Activated gamma-delta T cell treated with anti-CD3 and anti-CD28 coated beads, Interleukin-2, amount 50 U/mL, for 16 hours (primary cell): ENCODE measurements around the gene OR51B5.
"Not testable (repeated sequence)": the region's sequence is repeated elsewhere in the genome, so short reads cannot be mapped to it uniquely, and the experiment has no call there.

Experiments used
- DNase-seq: peaks from one replicate; pipeline ENCODE4 v3.0.0-alpha.2; 2020; ENCODE audit warnings: low read depth

Gene OR51B5, protein sequence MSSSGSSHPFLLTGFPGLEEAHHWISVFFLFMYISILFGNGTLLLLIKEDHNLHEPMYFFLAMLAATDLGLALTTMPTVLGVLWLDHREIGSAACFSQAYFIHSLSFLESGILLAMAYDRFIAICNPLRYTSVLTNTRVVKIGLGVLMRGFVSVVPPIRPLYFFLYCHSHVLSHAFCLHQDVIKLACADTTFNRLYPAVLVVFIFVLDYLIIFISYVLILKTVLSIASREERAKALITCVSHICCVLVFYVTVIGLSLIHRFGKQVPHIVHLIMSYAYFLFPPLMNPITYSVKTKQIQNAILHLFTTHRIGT

DNA sequence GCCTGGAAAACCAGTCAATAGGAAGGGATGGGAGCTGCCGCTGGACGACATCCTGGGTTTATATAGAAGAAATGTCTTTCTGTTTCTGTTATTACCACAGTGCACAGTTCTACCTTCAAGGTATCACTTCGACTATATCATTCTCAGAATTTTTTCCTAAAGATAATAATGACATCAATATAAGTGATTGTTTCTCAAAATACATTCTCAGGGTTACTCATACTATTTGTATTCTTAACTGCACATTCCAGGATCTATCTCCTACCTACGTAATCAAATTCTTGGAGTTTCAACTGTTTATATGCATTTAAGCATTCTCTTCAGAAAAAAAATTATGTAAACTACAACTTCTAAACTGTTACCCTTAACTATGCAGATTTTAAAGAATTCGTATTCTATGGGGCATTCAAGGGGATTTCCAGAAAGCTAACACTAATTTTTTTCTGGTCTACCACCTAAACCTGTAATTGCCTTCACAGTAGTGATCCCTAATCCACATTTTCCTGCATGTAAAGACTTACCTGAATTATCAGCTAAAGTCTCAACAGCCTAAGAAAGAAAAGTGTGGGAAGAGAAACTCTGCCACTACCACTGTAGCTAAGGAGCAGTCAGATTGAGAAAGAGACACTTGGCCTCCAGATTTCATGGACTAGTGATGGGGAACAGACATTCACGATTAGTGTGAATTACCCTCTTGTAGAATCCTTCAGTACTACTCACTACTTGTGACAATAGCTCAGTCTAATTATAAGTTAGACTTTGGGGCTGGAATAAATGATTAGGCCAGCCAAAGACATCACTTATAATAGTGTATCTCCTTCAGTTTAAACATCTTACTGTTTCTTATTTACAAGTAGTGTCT lies at the start of gene OR51B5:
Gene OR51B5 (minus strand): TSS at position 51 of the 862 bp plus-strand sequence. CDS start 0 bp downstream, at position 51.
- DNase-seq: no peak

DNA sequence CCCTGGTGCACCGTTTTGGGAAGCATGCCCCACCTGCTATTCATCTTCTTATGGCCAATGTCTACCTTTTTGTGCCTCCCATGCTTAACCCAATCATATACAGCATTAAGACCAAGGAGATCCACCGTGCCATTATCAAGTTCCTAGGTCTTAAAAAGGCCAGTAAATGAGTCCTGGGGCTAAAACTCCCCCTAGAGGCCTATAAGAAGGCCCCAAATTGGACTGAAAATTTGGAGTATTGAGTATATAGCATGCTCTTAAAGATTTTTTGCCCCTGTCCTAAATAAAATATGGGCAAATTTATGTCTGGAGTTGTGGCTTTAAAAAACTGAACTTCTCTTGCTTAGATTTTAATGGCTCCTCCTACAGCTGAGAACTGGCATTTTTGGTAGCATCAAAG lies 46.9 kb upstream of the OR51B5 start:
- DNase-seq: no peak

DNA sequence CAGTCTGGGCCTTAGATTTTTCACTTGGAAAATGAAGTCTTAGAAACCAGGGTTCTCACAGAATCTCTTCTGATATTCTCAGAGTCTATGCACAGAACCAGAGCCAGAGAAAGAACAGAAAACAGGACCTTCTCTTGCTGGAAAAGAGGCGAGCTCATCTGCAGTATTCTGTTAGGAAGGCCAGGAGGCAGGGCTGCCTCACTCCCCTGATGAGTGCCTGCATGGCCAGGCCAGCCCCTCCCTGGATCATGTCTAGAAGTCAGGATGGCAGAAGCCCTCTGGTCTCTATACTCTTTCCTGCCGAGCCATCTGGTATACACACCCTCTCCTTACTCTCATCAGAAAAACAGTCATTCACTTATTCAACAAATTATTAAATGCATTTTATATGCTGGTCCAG lies 41.0 kb upstream of the OR51B5 start:
- no peak for DNase-seq

DNA sequence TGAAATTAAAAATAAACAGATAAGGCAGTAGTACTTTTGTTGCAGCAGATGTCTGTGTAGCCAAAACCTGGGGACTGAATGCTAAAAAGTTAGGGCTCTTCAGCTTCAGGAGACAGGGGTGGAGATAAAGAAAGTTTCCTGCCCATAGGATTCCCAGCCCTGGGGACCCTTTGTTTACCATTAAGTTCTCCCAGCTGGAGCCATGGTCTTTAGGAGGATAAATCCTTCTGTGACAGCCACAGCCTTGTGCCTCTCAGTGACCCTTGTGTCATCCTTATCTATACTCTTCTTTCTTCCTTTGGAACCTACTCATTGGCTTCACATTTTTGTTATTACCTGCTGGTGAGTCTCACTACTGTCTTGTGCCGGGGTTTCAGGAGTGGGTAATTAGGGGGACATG lies 40.3 kb upstream of the OR51B5 start, which contains the start of gene OR51M1:
Gene OR51M1 (plus strand): TSS at position 237 of the 400 bp plus-strand sequence. CDS start 5,587 bp downstream, outside the sequence.
- DNase-seq: no peak

DNA sequence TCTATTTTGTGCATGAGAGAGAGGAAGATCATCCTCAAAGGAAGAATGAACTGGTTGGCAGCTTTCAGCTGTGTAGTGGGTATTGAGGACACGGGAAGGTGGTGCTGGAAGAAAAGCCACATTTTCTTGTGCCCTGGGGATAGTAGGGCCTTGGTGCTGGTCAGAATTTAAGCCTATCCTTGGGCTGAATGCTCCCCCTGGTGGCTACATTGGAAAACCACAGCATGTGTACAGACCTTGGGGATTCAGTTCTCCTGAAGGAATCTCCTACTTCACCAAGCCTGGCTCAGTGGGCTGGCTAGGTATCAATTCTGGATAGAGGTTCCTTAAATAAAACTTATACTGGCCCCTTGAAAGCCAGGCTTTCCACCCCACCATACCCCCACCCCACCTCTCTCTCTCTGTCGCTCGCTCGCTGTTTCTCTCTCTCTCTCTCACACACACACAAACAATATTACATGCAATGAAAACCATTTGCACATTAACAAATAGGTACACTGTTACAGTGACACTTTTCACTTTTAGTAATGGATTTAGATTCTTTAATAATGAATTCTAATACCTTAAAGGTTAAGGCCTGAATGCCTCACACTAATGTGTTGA lies 37.5 kb upstream of the OR51B5 start:
- no peak for DNase-seq

DNA sequence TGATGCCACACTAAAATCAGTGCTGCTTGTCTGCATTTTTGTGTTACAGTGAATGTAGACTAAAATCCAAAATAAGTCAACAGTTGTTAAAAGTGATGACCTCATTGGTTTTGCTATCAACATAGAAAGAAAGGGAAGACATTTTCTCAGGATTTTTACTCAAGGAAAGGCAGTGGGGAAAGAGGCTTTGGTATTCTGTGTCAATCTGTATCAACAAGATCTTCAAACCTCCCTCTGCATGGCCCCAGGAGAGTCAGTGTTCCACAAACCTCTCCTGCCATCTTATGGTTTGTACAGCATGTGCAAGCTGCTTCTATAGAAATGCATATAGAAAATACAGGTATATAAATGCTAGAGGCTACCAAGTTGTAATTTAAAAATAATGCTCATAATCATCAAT lies 26.5 kb upstream of the OR51B5 start:
- no peak for DNase-seq

DNA sequence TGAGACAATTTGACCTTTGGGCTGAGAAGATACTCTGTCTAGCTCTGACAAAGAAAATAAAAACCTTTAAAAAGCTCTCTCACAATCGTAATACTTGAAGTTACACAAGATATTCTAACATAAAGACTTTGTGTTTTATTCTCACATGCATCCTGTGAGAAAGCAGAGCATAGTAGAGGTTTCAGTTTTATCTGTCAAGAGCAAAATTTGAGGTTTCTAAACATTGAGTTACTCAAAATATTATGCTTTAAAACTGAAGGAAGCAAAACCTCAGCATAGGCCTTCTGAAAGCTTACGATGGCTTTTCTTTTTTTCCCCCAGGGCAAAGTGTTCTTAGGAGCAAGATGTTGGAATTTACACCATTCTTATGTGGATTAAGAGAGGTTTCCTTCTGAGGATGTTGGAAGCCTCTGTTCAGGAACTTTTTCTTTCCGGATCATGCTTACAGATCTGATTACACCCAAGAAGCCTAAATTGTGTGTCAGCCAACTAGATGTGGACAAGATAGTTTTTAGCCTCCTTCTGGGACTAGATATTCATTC lies 25.2 kb upstream of the OR51B5 start:
- no peak for DNase-seq

DNA sequence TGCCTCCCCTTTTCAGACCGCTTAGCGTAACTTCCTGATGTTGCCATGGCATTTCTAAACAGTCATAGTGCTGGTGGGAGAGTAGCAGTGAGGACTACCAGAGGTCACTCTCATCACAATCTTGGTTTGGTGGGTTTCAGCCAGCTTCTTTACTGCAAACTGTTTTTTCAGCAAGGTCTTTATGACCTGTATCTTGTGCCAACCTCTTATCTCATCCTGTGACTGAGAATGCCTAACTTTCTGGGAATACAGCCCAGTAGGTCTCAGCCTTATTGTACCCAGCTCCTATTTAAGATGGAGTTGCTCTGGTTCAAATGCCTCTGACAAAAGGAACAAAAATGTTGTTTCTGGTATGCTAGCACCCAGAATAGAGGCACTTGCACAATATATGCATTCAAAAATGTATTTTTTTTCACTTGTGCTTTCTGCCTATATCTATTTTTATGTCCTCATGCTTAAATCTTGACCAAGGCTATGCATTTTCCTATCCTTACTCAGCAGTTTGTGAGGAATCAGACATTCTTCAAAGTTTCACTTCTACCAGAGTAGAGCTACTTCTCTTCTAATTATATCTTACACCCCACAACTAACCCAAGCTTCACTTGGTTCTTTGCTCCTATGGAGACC lies 24.2 kb upstream of the OR51B5 start:
- DNase-seq: no peak

DNA sequence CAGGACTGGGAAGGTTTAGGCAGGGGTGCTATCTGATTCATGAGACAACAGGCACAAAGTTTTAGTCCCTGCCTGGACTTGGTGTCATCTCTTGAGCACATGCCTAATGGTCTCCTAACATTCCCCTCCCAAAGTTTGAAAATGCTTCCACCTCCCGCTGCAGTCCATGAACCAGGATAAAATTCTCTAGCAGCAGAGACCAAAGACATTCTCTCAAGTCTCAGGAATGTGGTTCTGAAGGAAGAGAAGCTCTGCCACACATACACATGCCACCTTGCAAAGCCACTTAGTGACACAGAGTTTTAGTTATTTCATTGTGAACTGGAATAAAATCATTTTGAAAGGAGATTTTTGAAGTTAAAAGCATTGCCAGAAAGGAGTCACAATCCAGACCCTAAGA lies 23.5 kb upstream of the OR51B5 start:
- DNase-seq: no peak

DNA sequence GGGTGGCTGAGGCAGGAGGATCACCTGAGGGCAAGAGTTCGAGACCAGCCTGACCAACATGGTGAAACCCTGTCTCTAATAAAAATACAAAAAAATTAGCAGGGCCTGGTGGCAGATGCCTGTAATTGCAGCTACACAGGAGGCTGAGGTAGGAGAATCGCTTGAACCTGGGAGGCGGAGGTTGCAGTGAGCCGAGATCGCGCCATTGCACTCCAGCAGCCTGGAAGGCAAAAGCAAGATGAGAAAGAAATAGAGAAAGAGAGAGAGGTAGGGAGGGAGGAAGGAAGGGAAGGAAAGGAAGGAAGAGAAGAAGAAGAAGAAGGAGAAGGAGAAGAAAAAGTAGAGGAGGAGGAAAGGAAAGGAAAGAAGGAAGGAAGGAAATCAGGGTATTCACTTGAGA lies 23.0 kb upstream of the OR51B5 start:
- DNase-seq: not testable (repeated sequence)

DNA sequence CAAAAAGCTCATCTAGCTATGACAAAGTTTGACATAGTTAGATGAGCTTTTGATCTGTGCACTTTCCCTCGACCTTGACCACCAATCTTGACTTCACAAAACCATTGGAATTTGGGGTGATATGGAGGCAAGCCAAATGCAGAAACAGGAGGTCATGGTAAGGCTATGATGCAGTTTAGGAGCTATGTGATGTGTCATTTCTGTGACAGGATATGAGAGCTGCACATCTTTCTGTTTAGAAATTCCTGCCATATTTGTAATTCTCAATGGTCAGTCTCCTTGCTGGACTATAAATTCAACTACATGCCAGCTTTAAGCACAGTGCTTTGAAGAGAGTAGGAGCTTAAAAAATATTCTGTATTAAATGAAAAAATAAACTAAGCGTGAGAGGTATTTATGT lies 20.9 kb upstream of the OR51B5 start:
- DNase-seq: no peak

DNA sequence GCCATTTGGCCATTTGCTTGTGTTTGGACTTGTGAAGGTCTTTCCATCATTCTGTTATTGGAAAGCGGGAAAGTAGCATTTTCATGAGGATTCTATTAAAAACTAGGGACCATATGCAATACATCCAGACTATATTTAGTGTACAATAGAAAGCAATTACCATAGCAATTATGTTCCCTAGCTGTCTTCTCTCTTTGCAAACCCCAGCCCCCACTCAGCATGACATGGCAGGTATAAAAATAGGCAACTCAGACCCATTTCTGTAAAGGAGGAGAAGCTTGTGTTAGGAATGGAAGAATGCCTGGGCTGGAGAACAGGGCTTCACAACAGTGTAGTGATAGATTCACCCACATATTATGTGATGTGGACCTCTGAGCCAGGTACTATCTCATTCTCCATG lies 20.4 kb upstream of the OR51B5 start:
- no peak for DNase-seq

DNA sequence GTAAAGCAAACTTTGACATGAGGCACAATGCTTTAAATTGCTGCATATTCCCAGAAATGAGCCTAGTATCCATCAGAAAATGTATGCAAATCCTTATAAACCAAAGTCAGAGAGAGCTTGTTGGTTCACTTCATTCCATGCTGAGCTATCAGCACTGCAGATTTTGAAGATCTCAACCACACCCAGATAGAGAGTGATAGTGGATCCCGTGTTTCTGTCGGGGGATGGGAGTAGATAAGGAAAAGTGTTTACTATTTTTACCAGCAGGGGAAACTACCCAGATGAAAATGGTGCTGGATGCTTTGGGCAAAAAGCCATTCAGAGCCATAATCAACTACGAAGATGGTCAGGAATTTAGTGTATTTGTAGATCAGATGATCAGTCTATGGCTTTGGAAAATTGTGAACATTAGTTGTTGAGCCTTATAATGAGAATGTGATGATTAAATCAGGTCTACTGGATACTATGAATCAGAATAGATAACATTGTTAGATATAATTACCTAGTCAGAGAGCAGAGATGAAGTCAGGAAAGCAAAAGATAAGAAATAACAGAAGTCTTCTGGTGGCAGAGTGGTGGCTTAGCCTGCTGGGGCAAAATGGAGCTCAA lies 18.8 kb upstream of the OR51B5 start:
- no peak for DNase-seq

DNA sequence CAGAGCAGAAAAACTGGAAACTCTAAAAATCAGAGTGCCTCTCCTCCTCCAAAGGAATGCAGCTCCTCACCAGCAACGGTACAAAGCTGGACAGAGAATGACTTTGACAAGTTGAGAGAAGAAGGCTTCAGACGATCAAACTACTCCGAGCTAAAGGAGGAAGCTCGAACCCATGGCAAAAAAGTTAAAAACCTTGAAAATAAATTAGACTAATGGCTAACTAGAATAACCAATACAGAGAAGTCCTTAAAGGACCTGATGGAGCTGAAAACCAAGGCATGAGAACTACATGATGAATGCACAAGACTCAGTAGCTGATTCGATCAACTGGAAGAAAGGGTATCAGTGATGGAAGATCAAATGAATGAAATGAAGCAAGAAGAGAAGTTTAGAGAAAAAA lies 12.7 kb upstream of the OR51B5 start:
- not testable (repeated sequence) for DNase-seq

DNA sequence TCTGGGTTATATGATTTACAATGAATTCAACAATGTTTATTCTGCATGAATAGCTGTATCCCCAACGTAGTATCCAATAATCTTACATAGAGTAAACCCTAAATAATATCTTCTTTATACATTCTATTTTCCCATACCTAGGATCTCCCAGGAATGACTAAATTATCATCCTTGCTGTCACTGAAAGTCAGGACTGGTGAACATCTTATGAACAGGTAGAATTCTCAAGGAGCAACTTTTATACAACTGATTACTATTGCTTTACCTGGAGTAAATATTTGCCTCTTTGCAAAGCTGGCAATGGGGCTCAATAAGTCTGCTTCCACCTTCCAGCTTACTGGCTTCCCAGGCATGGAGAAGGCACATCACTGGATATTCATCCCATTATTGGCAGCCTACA lies 7.9 kb upstream of the OR51B5 start, which contains the start of gene OR51B6:
Gene OR51B6 (plus strand): TSS at position 301 of the 400 bp plus-strand sequence. CDS start 0 bp downstream, at position 301.
- no peak for DNase-seq

DNA sequence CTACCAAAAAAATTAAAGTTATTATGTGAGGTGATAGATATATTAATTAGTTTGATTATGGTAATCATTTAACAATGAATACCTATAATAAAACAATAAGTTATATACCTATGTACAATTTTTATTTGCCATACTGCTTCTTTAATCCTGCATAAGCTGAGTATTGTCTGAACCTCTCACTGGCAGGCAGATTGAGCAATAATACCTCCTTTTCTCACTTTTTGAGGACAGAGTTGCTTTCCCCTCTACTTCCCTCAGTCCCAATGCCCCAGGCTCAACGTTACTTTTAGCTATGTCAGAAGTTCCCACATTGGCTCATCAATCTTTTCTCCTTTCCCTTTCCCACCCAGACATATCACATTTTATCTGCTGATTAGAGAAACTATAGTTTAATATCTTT lies 6.2 kb upstream of the OR51B5 start:
- no peak for DNase-seq

DNA sequence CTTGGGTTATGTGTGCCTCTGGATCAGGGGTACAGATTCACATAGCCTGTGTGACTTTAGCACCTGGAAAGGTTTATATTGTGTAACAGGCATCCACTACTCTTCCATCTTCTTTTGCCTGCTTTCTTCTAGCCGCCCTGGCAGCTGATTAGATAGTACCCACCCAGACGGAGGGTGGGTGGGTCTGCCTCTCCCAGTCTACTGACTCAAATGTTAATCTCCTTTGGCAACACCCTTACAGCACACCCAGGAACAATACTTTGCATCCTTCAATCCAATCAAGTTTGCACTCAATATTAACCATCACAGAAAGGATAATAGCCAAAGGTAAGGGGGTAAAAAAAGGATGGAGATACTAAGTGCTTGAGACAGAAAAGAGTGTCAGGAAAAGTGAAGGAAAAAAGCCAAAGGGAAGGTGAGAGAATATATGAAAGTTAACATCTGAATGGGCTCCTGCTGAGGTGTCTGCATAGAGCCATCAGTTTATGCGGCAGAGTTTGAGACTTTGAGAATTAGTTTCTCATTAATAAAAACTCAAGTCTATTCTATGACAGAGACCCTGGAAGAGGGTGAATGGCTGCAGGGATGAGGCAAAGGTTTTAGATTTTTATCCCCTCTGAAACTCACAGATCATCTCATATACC lies 5.3 kb upstream of the OR51B5 start:
- no peak for DNase-seq

DNA sequence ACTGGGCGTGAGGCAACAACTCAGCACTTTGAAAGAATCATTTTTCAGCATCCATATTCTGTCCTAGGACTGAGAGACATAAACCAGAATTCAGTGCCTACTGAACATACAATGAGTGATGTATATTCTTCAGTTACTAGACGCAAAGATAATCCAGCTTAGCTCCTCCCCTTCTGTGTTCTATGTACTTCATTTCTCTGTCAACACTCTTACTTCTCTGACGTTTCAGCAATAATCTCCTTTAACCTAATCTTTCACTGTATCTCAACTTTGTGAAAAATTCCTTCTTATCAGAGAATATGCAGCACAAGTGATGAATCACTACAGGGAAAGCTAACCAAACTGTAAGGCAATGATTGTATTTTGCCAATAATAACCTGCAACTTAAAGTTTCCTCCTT lies 2.5 kb upstream of the OR51B5 start:
- no peak for DNase-seq

DNA sequence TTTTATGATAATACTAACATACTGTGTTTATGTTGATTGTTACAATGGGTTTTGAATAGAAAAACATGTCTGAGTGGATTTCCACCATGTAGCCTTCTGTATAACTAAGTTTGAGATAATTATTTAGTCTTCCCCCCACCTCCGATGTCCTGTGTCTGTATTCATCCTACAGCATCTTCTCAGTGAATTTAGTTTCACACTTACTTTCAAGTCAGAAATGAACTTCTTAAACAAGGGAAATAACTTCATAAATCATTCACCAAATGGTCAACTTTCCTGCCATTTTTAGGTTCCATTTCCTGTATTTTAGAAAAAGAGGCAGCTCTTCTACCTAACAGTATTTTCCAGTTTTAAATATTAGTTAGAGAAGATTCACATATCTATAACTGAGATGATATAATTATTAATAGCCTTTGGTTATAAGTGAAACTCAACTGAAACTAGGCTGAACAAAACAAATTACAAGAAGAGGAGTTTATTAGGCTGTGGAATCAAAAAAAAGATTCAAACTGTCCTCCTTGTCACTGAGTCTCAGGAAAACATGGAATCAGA lies 3.5 kb downstream of the OR51B5 start:
- no peak for DNase-seq

DNA sequence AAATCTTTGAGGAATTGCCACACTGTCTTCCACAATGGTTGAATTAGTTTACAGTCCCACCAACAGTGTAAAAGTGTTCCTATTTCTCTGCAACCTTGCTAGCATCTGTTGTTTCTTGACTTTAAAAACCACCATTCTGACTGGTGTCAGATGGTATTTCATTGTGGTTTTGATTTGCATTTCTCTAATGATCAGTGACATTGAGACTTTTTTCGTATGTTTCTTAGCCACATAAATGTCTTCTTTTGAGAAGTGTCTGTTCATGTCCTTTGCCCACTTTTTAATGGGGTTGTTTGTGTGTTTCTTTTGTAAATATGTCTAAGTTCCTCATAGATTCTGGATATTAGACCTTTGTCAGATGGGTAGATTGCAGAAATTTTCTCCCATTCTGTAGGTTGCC lies 6.1 kb downstream of the OR51B5 start:
- DNase-seq: not testable (repeated sequence)

DNA sequence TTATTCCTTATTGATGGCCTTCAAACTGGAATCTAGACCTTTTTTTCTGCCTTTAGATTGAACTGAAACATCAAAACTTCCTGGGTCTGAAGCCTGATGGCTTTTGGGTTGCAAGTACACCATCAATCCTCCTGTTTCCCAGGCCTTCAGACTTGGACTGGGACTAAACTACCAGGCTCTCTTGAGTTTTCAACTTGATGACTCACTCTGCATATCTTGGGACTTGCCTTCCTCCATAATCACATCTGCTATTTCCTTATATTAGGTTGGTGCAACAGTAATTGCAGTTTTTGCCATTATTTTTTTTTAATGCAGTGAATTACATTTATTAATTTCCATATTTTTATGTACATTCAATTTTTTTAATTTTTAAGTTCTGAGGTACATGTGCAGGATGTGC lies 7.0 kb downstream of the OR51B5 start:
- DNase-seq: no peak
